Suppressor macrophage (primary cell): ENCODE data around the gene LYL1.

Source experiments
- DNase-seq, 4 experiments: peaks; one replicate each; pipeline ENCODE4 v3.0.0-alpha.2; 2020 to 2022

Gene LYL1

DNA sequence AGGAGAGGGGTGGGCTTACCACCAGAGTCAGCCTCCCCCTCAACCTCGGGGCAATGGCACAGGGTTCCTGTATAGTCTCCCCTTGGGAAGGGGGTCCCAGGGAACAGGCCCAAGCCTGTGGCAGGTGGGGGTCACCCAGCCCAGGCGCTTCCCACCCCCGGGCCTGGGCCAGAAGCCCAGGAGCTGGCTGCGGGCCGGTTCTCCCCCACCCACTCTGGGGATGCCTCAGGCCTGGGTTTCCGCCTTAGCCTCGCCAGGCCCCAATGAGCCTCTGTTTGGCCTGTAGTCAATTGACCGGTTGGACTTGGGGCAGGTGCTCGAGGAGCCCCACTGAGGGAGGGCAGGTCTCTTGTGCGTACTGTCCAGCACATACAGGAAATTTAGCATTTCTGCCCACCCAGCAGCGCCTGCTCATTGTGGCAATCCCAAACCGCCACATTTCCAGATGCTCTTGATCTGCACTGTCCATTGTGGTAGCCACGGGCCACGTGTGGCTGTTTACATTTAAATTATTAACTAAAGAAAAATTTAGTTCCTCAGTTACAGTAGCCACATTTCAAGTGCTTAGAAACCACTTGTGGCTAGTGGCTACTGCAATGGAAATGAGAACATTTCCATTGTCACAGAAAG lies 9.9 kb downstream of the LYL1 start:
- no peak for DNase-seq

GRCh38 chr19:13092158-13092543 lies 10.5 kb downstream of the LYL1 start:
- DNase-seq = no peak

- DNase-seq = peak in 1 of 4 experiments; percentile 11
These were observed 11.1 kb downstream of the LYL1 start for GRCh38 chr19:13091400-13092157.

DNA sequence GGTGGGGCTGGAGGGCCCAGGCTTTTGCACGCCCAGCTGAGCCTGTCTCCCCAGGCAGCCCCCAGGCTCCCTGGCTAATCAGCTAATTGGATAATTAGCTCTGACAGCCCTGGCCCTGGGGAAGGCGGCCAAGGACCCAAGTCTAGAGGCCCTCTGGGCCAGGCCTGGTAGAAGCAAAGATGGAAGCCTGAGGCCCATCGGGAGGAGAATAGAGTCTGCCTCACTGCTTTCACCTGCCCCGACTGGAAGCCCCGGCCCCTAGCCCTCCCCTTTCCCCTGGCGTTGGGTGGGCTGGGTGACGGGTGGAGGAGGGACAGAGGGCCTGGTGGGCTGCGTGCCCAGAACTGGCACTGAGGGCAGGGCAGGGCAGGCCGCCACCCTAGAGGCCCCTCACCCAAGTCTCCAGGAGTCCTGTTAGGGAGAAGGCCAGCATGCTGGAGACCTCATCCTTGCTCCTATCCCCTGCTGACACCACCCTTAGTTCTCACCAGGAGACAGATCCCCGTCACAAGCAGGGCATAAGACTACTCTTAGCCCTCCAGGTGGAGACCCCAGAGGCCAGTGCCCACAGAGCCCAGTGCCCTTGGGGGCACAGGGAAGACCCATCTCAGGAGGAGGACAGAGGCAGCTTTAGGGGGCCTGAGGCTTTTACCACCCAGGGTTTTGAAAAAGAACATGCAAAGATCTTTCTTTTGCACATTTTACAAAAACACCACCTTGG lies 12.0 kb downstream of the LYL1 start:
- DNase-seq = no peak

DNA sequence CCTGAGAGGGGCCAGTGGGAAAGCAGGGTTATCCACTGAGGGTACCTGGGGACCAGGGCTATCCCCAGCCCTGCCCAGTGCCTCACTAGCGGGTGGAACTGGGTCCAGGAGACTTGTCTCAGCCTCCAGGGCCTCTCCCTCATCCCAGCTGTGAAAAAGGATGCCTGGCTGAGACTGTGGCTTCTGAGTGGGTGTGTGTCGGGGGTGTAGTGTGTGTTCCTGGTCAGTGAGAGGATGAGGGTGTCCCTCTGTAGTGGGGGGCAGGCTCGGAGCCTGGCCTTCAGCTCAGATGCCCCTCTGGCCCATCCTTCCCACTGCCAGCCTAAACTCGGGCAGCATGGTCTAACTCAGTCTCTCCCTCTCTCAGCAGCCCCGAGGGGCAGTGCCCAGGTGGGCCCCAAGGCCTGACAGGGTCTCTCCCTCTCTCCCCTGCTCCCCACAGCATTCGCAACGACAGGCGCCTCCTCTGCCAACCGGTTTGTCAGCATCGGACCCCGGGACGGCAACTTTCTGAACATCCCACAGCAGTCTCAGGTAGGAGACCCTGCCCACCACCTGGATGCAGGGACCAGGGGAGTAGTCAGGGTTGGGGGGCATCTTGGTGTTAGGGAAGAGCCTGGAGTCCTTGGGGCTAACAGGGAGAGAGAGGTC lies 12.7 kb downstream of the LYL1 start:
- no peak for DNase-seq

GRCh38 chr19:13089139-13089856 lies 13.4 kb downstream of the LYL1 start:
- no peak for DNase-seq

DNA sequence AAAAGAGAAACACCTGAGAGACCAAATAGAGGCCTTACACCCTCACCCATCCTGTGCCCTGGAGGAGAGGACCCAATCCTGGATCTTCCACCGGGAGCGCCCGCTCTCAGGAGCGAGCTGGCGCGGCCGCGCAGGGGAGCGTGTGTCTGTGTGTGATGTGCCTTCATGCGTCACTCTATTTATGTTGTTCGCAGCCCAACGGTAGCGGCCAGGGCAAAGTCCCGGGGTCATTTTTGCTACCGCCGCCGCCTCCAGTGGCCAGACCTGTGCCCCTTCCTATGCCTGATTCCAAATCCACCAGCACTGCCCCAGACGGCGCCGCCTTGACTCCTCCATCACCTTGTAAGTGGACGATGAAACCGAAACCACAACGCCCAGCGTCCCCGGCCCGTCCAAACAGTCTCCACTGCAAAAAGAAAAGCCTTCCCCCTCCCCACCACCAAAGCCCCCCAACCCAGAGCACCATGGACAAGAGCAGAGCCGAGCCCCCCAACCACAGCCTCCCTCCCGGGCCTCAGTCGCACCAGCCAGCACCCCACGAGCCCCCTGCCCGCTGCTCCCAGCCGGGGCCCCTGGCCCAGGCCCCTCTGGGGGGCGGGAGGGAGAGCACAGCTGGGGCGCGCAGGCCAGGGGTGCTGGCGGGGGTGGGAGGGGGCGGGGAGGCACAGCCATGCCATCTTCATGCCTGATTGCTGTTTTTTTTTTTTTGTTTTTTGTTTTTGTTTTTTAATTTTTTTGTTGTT lies 14.7 kb downstream of the LYL1 start:
- DNase-seq = no peak

DNA sequence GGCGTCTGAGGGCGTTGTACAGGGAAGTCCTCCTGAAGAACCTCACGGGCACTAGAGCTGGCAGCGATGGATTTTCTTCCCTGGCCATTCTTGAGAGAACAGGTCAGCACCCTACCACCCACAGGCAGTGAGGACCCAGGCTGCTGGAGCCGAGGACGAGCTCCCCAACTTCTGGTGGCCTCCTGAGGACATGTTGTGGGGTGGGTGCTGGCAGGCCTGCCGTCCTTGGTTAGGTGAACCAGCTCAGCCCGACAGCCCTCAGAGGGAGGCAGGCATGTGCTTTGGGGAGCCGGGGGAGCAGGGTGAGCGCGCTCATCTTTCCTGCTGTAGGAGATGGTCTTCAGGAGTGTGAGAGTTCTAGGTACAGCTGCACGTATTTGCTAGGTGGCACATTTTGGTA lies 15.4 kb downstream of the LYL1 start:
- DNase-seq = no peak

- no peak for DNase-seq
These were observed 16.3 kb downstream of the LYL1 start for GRCh38 chr19:13086341-13086740.

GRCh38 chr19:13085666-13086065 lies 17.0 kb downstream of the LYL1 start:
- peak; percentile 43 to 61 (median 49) for DNase-seq

DNA sequence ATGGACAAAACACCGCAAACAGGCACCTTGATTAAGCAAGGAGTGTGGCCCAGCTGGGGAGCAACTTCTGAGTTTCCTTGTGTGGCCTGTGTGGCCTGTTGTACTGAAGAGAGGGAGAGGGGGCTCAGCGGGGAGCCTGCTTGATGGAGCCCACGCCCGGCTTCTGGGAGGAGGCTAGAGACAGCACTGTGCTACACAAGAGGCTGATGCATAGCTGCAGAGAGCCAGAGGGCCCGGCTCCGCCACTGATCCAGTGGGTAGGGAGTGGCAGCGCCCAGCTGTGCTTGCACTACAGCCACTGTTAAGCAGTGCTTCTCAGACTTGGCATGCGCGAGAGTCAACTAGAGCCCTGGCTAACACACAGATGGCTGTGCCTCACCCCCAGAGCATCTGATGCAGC lies 19.0 kb downstream of the LYL1 start:
- no peak for DNase-seq

GRCh38 chr19:13083008-13083404 lies 19.7 kb downstream of the LYL1 start:
- no peak for DNase-seq

DNA sequence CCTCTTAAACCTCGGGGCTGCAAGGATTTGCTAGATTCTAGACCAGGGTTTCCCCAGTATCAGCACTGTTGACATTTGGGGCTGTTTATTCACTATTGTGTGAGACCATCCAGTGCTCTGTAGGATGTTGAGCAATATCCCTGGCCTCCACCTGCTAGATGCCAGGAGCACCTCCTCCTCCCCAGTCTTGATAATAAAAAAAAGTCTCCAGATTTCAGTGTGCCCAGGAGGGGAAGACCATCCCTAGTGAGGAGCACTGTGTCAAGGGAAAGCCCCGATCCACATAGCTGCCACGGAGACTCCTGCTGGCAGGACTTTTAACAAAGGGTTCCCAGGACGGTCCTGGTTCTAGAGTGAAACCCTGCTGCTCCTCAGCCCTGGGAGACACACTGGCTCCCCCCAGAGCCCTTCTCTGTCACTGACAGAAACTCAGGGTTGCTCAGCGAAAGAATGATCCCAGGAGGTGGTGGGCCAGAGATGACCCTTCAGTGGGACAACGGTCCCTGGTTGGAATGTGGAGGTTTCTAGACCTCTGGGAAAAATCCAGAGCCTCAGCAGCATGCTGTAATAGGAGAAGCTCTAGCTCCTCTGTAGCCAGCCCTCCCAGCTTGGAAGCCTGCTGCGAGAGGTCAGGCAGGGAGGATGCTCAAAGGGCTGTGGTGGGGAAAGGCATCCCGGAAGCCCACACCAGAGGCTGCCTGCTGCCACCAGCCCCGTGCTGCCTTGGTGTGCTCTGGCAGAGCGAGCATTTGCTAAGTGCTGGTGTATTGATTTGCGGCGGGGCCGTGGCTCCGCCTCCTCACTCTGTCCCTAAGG lies 20.3 kb downstream of the LYL1 start:
- no peak for DNase-seq

DNA sequence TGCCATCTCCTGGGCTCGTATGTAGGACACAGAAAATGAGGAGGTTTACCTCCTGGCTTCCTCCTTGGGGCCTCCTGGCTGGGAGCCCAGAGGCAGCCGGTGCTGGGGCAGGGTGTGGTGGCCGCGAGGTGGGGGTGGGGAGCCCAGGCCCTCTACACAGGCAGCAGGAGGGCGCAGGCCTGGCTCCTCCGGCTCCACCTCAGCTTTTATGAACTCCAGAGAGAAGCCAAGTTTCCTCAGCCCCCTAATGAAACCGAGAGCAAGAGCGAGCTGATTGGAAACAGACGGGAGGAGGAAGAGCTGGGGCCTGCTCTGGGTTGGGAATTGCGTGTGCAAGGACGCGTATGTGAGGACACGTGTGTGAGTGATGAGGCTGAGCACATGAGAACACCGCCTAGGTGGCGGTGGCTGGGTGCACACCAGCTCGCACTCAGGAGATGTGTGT lies 23.1 kb downstream of the LYL1 start:
- no peak for DNase-seq

DNA sequence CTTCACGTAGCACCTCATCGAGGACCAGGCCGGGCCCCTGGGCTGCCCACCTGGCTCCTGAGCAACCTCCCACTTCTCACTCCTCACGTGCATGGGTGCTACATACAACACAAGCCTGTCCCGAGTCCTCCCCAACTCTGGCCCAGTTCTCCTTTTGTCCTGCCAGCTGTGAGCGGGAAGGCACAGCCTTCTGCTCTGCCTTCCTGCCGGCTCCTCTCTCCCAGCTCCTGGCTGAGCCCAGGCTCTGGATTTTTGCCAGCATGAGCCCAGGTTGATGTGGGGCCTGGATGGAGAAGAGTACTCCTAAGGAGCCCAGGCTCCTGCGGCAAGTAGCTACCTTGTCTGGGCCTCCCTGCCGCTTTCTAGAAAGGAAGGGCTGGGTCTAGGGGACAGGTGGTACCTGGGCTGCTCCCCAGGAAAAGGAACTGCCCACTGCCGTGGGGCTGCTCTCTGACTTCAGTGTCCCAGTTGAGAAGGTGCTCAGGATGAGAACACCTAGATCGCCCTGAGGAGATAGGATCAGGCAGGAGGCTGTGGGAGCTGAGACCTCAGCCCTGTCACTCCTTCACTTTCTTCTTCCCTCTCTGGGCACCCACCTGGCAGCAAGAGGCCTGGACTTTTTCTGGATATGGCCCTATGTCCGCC lies 23.6 kb downstream of the LYL1 start:
- no peak for DNase-seq

GRCh38 chr19:13078381-13078780 lies 24.3 kb downstream of the LYL1 start:
- no peak for DNase-seq

DNA sequence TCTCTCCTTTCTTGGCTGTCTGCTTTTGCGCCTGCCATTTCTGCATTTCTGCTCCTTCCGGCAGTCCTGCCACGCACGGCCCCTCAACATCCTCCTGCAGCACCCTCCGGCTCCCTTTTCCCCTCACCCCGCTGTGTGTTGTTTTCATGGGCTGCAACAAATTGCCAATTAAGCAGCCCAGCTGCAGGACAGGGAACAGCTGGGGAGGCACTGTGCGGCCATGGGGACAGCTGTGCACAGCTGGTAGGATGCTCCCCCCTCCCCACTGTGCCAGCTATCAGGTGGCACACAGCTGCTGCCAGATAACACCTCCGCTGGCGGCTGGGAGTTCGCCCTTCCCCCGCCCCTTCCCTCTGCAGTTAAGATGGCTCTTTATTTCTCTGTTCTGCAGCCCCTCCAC lies 25.4 kb downstream of the LYL1 start:
- DNase-seq = no peak

GRCh38 chr19:13076787-13077186 lies 25.9 kb downstream of the LYL1 start:
- no peak for DNase-seq

DNA sequence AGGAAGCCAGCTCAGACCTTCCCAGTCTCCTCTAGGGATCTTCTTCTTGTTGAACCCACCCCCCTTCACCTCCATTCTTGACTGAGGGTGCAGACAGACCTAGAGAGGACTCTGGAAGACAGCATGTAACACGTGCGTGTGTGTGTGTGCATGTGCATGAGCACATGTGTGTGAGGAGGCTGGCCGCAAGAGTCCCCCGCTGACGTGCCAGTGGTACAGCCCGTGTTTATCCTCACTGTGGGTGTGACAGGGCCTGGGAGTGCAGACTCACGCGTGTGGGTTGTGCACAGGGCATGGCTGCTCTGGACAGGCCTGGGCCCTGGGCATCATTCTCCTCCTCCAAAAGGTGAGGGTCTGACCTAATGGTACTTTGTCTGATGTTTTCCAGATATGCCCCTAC lies 26.3 kb downstream of the LYL1 start:
- no peak for DNase-seq

DNA sequence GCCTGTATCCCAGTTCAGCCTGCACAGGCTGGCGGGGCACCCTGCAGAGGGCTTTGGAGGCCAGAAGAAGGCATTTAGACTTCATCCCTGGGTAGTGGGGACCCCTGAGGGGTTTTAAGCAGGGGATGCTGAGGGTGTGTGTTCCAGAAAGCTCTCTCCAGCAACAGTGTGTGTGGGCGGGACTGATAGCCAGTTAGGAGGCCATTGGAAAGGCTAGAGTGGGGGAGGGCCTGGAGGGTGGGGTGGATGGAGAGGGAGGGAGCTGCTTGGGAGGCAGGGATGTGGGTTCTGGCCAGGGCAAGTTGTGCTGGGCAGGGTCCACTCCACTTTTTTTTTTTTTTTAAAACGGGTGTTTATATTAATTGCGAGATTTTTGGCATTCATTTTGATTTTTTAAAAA lies 28.3 kb downstream of the LYL1 start:
- DNase-seq = no peak
